ENCODE results near the gene SLC4A4.

DNA sequence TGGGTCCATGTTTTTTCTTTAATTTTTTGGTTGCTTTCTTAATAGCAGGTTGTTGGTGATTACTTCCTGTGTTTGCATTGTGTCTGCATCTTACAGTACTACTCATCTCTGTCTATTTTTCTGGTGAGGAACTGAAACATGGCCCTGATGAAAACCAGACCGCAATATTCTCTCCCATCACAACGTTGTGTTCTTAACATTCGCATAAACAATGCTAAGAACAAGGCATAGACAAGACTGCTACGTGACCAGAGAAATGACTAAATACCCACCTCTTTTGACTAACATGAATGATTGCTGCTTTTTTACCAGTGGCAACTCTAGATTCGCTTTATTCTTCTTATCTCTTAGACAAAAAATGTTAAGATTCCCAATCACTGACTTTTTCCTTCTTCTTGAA, 266.0 kb downstream of the SLC4A4 start:
- TF ChIP-seq GATAD2B (conservative IDR thresholded peaks at IDR 0.05; ENCODE audit: low read depth), result 0 out of 2 replicates have a peak, but pooled peaks have one; percentile 41
- no peak for TF ChIP-seq SP1 (IDR thresholded peaks at IDR 0.05; ENCODE audit: low read depth, low read length)

Data from GM12878 (cell line).